GM18511 (cell line): ENCODE results near the gene TREML1.
"Not testable (repeated sequence)": the region's sequence is repeated elsewhere in the genome, so short reads cannot be mapped to it uniquely, and the experiment has no call there.

Experiments
- ATAC-seq: cut with Tn5 transposase; IDR thresholded peaks from one replicate; pipeline ENCODE4 v1.9.1; 2021; ENCODE audit warnings: mild to moderate bottlenecking, moderate library complexity; ENCODE audit not compliant: unreplicated experiment

TREML1 gene

GRCh38 chr6:41153451-41153850 is 696 bp downstream of the TREML1 start:
- no peak for ATAC-seq

GRCh38 chr6:41150671-41151070 is 3.5 kb downstream of the TREML1 start:
- ATAC-seq, result no peak

- ATAC-seq, result no peak
These were observed 6.2 kb downstream of the TREML1 start for GRCh38 chr6:41147917-41148316.

GRCh38 chr6:41136911-41137310 is 17.2 kb downstream of the TREML1 start:
- ATAC-seq, result no peak

GRCh38 chr6:41135062-41135832 is 18.9 kb downstream of the TREML1 start:
- no peak for ATAC-seq

GRCh38 chr6:41132254-41132653 is 21.9 kb downstream of the TREML1 start:
- ATAC-seq, result no peak

GRCh38 chr6:41125282-41125681 is 28.9 kb downstream of the TREML1 start:
- ATAC-seq, result no peak

GRCh38 chr6:41122918-41123317 is 31.2 kb downstream of the TREML1 start:
- no peak for ATAC-seq

- ATAC-seq, result no peak
These were observed 31.8 kb downstream of the TREML1 start for GRCh38 chr6:41122373-41122772.

GRCh38 chr6:41120058-41120457 is 34.1 kb downstream of the TREML1 start:
- ATAC-seq, result no peak

- ATAC-seq, result no peak
These were observed 34.6 kb downstream of the TREML1 start for GRCh38 chr6:41119508-41119907.

- not testable (repeated sequence) for ATAC-seq
These were observed 39.1 kb downstream of the TREML1 start for GRCh38 chr6:41115027-41115426.

GRCh38 chr6:41111017-41111416 is 43.1 kb downstream of the TREML1 start:
- ATAC-seq, result no peak

- ATAC-seq, result no peak
These were observed 50.3 kb downstream of the TREML1 start for GRCh38 chr6:41103847-41104246.

- no peak for ATAC-seq
These were observed 53.3 kb downstream of the TREML1 start for GRCh38 chr6:41100871-41101287.
